T-helper 1 cell treated with Interleukin-12 subunit alpha and Interleukin-12 subunit beta and Interleukin-4 antibody, amounts not matched to agents 30 μg/mL and 1 μg/mL, for 36 hours (primary cell): ENCODE measurements around the gene TMOD4.

Experiments used
- H3K27ac Mint-ChIP-seq: one replicate; pipeline ENCODE4 v1.8.0; 2021; ENCODE audit warnings: mild to moderate bottlenecking, mixed read lengths
- H3K27me3 Mint-ChIP-seq: one replicate; pipeline ENCODE4 v1.8.0; 2021; ENCODE audit warnings: low read depth, mixed read lengths
- H3K36me3 Mint-ChIP-seq: one replicate; pipeline ENCODE4 v1.8.0; 2021; ENCODE audit warnings: low read depth, mixed read lengths
- H3K4me1 Mint-ChIP-seq: one replicate; pipeline ENCODE4 v1.8.0; 2021; ENCODE audit warnings: low read depth, mixed read lengths
- H3K4me3 Mint-ChIP-seq: one replicate; pipeline ENCODE4 v1.8.0; 2021; ENCODE audit warnings: mild to moderate bottlenecking, moderate library complexity, mixed read lengths
- H3K9me3 Mint-ChIP-seq: one replicate; pipeline ENCODE4 v1.8.0; 2021; ENCODE audit warnings: mixed read lengths

TMOD4 gene

DNA sequence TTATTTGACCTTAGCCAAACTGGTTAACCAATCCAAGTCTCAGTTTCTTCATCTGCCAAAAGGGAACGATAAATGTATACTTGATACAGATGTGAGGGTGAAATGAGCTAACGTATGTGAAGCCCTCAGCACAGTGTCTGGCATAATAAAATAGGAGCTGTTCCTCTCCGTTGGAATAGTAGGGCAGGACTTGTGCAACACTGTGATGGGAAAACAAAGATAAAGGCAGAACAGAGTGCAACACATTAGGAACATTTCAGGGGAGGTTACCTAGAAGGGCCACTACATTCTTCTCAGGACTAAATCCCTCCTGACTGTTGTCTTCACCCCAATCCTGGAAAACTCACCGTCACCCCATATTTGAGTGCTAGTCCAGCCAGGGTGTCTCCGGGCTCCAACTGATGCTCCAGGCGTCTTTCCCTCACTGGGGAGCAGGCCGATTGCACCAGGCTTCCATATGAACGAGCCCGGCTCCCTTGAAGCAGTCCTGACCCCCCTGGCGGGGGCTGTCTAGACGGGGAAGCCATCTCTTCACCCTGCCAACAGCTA lies 11.0 kb downstream of the TMOD4 start:
- Mint-ChIP-seq H3K4me1 (peaks cover 42% of the 10 kb centered on the region), H3K27me3 (no peaks in the 10 kb centered on the region), H3K9me3 (no peaks in the 10 kb centered on the region), H3K4me3 (peak overlapping the region; percentile 96), H3K36me3 (peaks cover 38% of the 10 kb centered on the region), H3K27ac (peak overlapping the region; percentile 93)

DNA sequence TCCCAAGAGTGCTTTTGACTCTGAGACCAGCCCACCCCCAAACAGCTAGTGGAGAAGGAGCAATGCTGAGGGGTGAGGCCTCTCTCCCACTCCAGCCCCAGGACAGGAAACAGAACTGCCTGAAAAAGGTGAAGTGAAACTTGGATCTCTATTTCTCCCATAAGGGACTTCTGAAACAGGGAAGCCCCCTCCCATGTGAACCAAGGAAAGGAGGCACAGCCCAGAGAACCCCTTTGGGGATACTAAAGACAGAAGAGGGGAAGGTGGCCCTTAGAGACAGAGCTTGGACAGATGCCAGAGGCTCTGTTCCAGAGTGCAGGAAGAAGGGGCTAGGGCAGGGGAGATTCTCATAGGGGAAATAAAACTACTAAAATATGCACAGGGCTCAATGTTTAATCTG lies 16.4 kb downstream of the TMOD4 start:
- Mint-ChIP-seq H3K27me3 (no peaks in the 10 kb centered on the region), H3K27ac (peak overlapping the region; percentile 82), H3K4me1 (peaks cover 61% of the 10 kb centered on the region), H3K36me3 (peaks cover 35% of the 10 kb centered on the region), H3K9me3 (no peaks in the 10 kb centered on the region), H3K4me3 (peak overlapping the region; percentile 41)

DNA sequence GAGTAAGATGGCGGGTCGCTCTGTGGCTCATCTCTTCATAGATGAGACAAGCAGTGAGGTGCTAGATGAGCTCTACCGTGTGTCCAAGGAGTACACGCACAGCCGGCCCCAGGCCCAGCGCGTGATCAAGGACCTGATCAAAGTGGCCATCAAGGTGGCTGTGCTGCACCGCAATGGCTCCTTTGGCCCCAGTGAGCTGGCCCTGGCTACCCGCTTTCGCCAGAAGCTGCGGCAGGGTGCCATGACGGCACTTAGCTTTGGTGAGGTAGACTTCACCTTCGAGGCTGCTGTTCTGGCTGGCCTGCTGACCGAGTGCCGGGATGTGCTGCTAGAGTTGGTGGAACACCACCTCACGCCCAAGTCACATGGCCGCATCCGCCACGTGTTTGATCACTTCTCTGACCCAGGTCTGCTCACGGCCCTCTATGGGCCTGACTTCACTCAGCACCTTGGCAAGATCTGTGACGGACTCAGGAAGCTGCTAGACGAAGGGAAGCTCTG lies 17.0 kb downstream of the TMOD4 start:
- peaks cover 31% of the 10 kb centered on the region for H3K36me3 Mint-ChIP-seq
- peak overlapping the region; percentile 96 for H3K4me3 Mint-ChIP-seq
- peaks cover 56% of the 10 kb centered on the region for H3K4me1 Mint-ChIP-seq
- peak overlapping the region; percentile 89 for H3K27ac Mint-ChIP-seq
- no peaks in the 10 kb centered on the region for H3K27me3 Mint-ChIP-seq
- no peaks in the 10 kb centered on the region for H3K9me3 Mint-ChIP-seq

GRCh38 chr1:151158326-151158725 lies 17.5 kb downstream of the TMOD4 start:
- H3K27me3 Mint-ChIP-seq: no peaks in the 10 kb centered on the region
- peak overlapping the region; percentile 89 for H3K27ac Mint-ChIP-seq
- H3K9me3 Mint-ChIP-seq: no peaks in the 10 kb centered on the region
- H3K4me3 Mint-ChIP-seq: peak overlapping the region; percentile 96
- peaks cover 31% of the 10 kb centered on the region for H3K36me3 Mint-ChIP-seq
- peaks cover 55% of the 10 kb centered on the region for H3K4me1 Mint-ChIP-seq

DNA sequence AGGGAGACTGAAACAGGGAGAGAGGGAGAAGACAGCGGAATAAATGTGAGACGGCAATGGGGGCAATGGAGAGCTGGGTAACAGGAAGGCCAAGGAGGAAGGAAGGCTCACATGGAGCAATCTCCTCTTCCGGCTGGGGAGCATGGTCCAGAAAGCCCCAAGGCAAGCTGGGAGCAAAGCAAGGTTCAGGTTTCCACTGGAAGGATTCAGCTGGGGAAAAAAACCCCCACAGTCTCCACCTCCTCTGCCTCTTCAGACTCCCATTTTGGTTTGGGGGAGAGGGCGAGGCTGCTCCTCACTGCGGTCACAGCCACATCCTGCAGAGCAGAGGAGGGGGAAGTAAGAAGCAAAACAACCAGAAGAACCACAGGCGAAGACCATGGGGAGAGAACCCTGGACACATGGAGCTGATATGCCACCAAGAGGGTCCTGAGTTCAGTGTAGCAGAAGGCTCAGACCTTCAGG lies 18.7 kb downstream of the TMOD4 start:
- peak overlapping the region; percentile 89 for H3K27ac Mint-ChIP-seq
- H3K4me1 Mint-ChIP-seq: peaks cover 48% of the 10 kb centered on the region
- peaks cover 31% of the 10 kb centered on the region for H3K36me3 Mint-ChIP-seq
- peak overlapping the region; percentile 96 for H3K4me3 Mint-ChIP-seq
- no peaks in the 10 kb centered on the region for H3K27me3 Mint-ChIP-seq
- H3K9me3 Mint-ChIP-seq: no peaks in the 10 kb centered on the region

DNA sequence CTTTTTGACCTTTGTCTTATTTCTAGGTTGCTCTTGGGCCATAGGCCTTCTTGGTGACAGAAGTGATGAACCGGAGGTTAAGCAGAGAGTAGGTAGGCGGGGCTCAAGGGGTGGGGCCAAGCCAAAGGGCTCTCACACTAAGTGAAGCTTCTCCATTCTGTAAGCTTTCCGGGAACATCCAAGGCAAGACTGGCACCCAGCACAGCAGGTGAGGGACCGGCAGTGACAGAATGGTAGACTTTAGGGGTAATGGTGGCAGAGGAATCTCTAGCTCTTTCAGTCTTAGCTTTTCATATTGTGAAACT lies 19.3 kb downstream of the TMOD4 start, which contains the start of gene TNFAIP8L2:
TSS of gene TNFAIP8L2 (plus strand) at position 135 of the 305 bp plus-strand sequence. CDS start 2,049 bp downstream, outside the sequence.
- H3K4me3 Mint-ChIP-seq: peak within 1 kb of the TSS; percentile 96
- peaks cover 41% of the 10 kb centered on the region for H3K4me1 Mint-ChIP-seq
- peaks cover 31% of the 10 kb centered on the region for H3K36me3 Mint-ChIP-seq

GRCh38 chr1:151147665-151148064 lies 28.1 kb downstream of the TMOD4 start:
- no peak overlapping the region for H3K27ac Mint-ChIP-seq
- H3K9me3 Mint-ChIP-seq: no peaks in the 10 kb centered on the region
- H3K4me1 Mint-ChIP-seq: peaks cover 11% of the 10 kb centered on the region
- peaks cover 20% of the 10 kb centered on the region for H3K27me3 Mint-ChIP-seq
- H3K36me3 Mint-ChIP-seq: peaks cover 2% of the 10 kb centered on the region
- peak overlapping the region; percentile 93 for H3K4me3 Mint-ChIP-seq

More for the DNA sequence above, 19.3 kb downstream of the TMOD4 start, which contains the start of gene TNFAIP8L2:
- H3K27ac Mint-ChIP-seq: peak within 1 kb of the TSS; percentile 89
- H3K9me3 Mint-ChIP-seq: no peaks in the 10 kb centered on the region
- H3K27me3 Mint-ChIP-seq: no peaks in the 10 kb centered on the region

DNA sequence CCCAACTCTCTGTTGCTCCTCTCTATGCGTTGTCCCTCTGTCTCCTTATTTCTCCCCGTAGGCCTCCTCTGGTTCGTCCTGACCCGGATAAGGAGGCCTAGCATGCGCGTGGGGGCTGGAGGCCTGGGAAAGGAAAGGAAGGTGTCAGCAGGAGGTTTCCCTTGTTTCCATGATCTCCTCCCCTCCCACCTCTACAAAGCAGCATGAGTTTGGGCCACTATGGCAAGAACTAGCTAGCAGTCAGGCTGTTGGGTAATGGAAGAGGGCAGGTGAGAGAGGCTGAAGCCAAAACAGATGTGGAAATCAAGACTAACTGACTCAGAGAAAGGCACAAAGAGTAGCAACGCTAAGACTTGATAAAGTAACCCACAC lies 28.7 kb downstream of the TMOD4 start:
- peaks cover 11% of the 10 kb centered on the region for H3K4me1 Mint-ChIP-seq
- no peaks in the 10 kb centered on the region for H3K9me3 Mint-ChIP-seq
- peak overlapping the region; percentile 32 for H3K27ac Mint-ChIP-seq
- peaks cover 20% of the 10 kb centered on the region for H3K27me3 Mint-ChIP-seq
- peaks cover 2% of the 10 kb centered on the region for H3K36me3 Mint-ChIP-seq
- peak overlapping the region; percentile 93 for H3K4me3 Mint-ChIP-seq

DNA sequence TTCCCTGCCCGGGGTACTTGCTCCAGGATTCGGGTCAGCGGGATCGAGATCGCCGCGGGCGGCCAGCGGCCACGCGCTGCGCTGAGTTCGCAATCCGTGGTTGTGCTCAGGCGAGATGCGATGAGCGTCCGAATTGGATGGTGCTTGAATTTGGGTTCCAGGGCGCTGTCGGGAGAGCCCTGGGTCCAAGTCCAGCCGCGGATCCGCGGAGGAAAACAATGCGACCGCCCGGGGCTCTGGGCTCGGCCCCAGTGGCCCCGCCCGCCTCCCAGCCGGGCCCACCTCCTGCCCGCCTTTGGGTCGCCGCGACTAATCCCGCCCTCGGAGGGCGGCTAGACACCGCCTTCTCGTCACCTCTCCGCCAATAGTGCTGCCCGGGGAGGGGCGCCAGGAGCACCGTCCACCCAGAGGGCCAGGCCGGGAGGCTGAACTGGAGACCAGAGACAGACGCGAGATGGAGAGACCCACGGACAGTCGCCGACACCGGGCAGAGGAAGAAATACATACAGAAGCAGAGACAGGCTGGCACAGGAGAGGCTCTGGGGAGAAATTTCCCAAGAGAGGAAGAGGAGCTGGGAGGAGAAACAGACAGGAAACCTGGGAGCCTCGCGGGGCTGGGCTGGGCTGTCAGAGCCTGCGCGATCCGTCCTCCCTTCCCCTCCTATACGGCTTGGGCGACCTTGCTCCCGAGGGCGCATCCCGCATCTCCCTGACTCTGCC lies 29.2 kb downstream of the TMOD4 start, which contains the start of gene SEMA6C:
TSS of gene SEMA6C (minus strand) at position 220 of the 720 bp plus-strand sequence. CDS start 4,010 bp downstream, outside the sequence.
- Mint-ChIP-seq H3K36me3 (peaks cover 2% of the 10 kb centered on the region), H3K9me3 (no peaks in the 10 kb centered on the region), H3K4me1 (peaks cover 11% of the 10 kb centered on the region), H3K4me3 (peak within 1 kb of the TSS; percentile 93), H3K27me3 (peaks cover 20% of the 10 kb centered on the region), H3K27ac (peak within 1 kb of the TSS; percentile 53)

DNA sequence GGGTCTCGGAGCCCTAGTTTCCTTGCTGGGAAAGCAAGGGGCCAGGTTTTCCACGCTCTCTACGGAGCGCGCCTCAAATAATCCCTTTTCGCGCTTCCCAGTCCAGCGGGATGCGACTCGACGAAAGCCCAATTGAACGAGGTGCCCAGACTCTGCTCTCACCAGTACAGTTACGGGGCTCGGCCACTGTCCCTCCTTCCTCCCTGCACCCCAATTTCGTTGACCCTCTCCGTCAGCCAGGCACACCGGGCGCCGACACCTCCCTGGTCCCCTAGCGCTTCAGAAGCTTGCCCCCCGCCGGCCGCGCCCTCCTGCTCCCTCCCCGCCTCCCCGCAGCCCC lies 29.7 kb downstream of the TMOD4 start:
- Mint-ChIP-seq H3K27me3 (peaks cover 20% of the 10 kb centered on the region), H3K9me3 (no peaks in the 10 kb centered on the region), H3K36me3 (peaks cover 2% of the 10 kb centered on the region), H3K4me3 (peak overlapping the region; percentile 93), H3K4me1 (peaks cover 11% of the 10 kb centered on the region), H3K27ac (no peak overlapping the region)

GRCh38 chr1:151145304-151146071 lies 30.3 kb downstream of the TMOD4 start:
- no peaks in the 10 kb centered on the region for H3K9me3 Mint-ChIP-seq
- no peak overlapping the region for H3K27ac Mint-ChIP-seq
- H3K27me3 Mint-ChIP-seq: peaks cover 20% of the 10 kb centered on the region
- H3K4me3 Mint-ChIP-seq: peak overlapping the region; percentile 93
- peaks cover 11% of the 10 kb centered on the region for H3K4me1 Mint-ChIP-seq
- peaks cover 2% of the 10 kb centered on the region for H3K36me3 Mint-ChIP-seq

DNA sequence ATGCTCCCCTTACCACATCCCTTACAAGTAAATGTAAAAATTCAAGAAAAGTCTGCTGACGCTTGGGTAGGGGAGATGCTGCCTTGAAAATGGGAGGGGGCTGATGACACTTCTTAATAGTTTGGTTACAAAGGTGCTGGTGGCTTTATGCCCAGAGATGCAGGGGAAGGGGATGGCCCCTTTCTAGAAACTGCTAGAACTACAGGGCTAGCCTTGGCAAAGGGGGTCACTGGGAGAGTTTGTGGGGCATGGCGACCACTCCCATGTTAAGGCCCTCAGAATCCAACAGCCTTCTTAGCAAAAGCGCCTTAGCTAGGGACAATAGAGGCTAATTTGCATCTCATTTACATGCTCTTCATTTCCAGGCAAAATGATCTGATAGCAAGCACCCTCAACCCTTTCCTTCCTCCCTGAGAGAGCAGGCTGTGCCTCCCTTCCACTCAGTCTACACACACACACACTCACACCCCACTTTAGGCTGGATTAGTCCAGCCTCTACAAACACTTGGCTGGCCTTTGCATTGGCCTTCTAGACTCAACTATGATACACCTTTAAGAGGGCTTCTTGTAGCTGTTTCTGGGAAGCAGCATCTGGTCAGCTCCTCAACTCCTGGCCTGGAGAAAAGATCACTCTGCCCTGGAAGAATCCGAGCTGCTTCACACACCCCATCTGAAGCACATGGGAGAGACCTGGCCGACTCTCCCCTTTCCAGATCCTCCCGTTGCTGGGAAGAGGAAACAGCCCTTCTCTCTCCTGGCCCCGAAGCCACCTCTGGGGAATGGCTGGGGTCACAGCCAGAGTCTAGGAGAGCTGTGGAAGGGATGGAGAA lies 31.1 kb downstream of the TMOD4 start:
- Mint-ChIP-seq H3K27ac (no peak overlapping the region), H3K4me1 (peaks cover 11% of the 10 kb centered on the region), H3K9me3 (no peaks in the 10 kb centered on the region), H3K27me3 (peaks cover 20% of the 10 kb centered on the region), H3K36me3 (peaks cover 2% of the 10 kb centered on the region), H3K4me3 (no peak overlapping the region)

- H3K4me3 Mint-ChIP-seq: no peak overlapping the region
- peaks cover 20% of the 10 kb centered on the region for H3K27me3 Mint-ChIP-seq
- no peaks in the 10 kb centered on the region for H3K9me3 Mint-ChIP-seq
- peaks cover 11% of the 10 kb centered on the region for H3K4me1 Mint-ChIP-seq
- no peak overlapping the region for H3K27ac Mint-ChIP-seq
- peaks cover 2% of the 10 kb centered on the region for H3K36me3 Mint-ChIP-seq
These were observed 31.8 kb downstream of the TMOD4 start for GRCh38 chr1:151143986-151144385.

DNA sequence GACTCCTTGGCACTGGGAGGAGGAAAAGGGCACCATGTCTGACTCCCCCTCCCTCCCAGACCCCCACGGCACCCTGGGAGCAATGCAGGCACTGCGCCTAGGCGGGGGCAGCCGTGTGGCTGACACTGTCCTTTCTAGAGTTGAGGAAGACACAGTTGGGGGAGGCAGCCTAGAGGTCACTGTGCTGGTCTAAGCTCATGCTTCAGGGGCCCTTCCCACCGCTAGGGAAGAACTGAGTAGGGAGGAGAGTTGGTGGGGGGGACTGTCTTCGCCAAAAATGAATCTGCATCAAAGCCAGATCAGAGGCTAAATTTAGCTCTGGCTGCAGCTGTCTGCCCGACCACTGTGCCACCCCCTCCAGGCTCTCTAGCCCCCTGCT lies 32.7 kb downstream of the TMOD4 start:
- Mint-ChIP-seq H3K4me3 (no peak overlapping the region), H3K4me1 (peaks cover 11% of the 10 kb centered on the region), H3K27me3 (peaks cover 15% of the 10 kb centered on the region), H3K9me3 (no peaks in the 10 kb centered on the region), H3K36me3 (peaks cover 2% of the 10 kb centered on the region), H3K27ac (no peak overlapping the region)
